Uterus (tissue), 2 donors: ENCODE data around the gene ADK.

Experiments
- POLR2A ChIP-seq, 2 donors: fragments of 450-650 bp; IDR thresholded peaks; one replicate each; pipeline ENCODE4 v1.6.1; 2016; ENCODE audit warnings: antibody characterized with exemption in 2 of 2, mild to moderate bottlenecking in 1 of 2, moderate library complexity in 1 of 2
- TF ChIP-seq, protein P1 (sequence below), 4 experiments: fragments of 200-600 bp in 2 of 4; fragments of 450-650 bp in 2 of 4; sonication (generic) in 2 of 4; IDR thresholded peaks; one replicate each; pipeline ENCODE4 v1.5.1; 2016 to 2019; ENCODE audit warnings: antibody characterized with exemption in 4 of 4, mild to moderate bottlenecking in 2 of 4, moderate library complexity in 1 of 4

DNA sequence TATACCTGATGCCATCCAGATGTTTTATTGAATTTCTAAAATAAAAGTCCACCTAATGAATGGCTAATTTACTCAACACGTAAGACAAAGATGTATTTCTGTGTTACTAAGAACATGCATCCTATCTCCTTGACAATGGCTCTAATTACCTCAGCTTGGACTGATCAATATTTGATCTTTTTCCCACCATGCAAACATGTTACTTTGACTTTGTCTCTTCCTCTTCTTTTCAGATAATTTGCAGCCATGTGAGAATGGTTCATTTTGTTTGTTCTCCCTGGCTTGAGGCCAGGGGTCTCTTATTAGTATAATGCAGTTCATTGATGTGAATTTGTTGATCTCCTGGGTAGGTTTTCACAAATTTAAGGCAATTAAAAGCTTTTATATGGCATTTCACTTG, 302.1 kb downstream of the ADK start:
- TF ChIP-seq, protein P1, sequence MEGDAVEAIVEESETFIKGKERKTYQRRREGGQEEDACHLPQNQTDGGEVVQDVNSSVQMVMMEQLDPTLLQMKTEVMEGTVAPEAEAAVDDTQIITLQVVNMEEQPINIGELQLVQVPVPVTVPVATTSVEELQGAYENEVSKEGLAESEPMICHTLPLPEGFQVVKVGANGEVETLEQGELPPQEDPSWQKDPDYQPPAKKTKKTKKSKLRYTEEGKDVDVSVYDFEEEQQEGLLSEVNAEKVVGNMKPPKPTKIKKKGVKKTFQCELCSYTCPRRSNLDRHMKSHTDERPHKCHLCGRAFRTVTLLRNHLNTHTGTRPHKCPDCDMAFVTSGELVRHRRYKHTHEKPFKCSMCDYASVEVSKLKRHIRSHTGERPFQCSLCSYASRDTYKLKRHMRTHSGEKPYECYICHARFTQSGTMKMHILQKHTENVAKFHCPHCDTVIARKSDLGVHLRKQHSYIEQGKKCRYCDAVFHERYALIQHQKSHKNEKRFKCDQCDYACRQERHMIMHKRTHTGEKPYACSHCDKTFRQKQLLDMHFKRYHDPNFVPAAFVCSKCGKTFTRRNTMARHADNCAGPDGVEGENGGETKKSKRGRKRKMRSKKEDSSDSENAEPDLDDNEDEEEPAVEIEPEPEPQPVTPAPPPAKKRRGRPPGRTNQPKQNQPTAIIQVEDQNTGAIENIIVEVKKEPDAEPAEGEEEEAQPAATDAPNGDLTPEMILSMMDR (IDR thresholded peaks at IDR 0.05) = no peak
- TF ChIP-seq POLR2A (IDR thresholded peaks at IDR 0.05) = no peak
